ENCODE results near the gene AIRE. TPM values are rescaled to one million over a fixed set of nuclear protein-coding genes. Genes with fewer than 3 reads are reported as not detected.

Gene AIRE
- total RNA-seq, 1 experiment from 2014 or later, result 0.17 TPM

- DNase-seq, result no peak
- Histone ChIP-seq H3K4ac (ENCODE audit: low read depth, low read length) (no peak overlapping the region), H4K20me1 (ENCODE audit: control insufficient read depth, insufficient read depth, insufficient read length) (no peaks in the 10 kb centered on the region), H3K9me3 (ENCODE audit: control insufficient read depth, low read depth, low read length) (no peaks in the 10 kb centered on the region), H3K27ac (ENCODE audit: insufficient read length, low read depth, low read length) (no peak overlapping the region), H3K9ac (ENCODE audit: extremely low read depth, insufficient read length, low read length) (no peak overlapping the region), H3T11ph (ENCODE audit: low read length) (no peak overlapping the region), H3K18ac (ENCODE audit: insufficient read length, low read depth, low read length) (no peak overlapping the region), H3K79me1 (ENCODE audit: insufficient read depth, low read depth, low read length, poor library complexity, severe bottlenecking) (no peaks in the 10 kb centered on the region), H3K79me2 (ENCODE audit: insufficient read depth, low read length) (no peaks in the 10 kb centered on the region), H2BK20ac (ENCODE audit: low read depth, low read length, poor library complexity, severe bottlenecking) (no peak overlapping the region), H4K91ac (ENCODE audit: insufficient read length, low read depth, low read length) (no peak overlapping the region), H3K23me2 (ENCODE audit: insufficient read length, low read depth, low read length, poor library complexity, severe bottlenecking) (peaks cover 2% of the 10 kb centered on the region), H2BK12ac (ENCODE audit: insufficient read length, low read depth, low read length) (no peak overlapping the region), H3K4me2 (ENCODE audit: insufficient read depth, insufficient read length, low read length) (no peak overlapping the region), H2BK15ac (ENCODE audit: low read depth, low read length) (no peak overlapping the region), H3K56ac (ENCODE audit: insufficient read length, low read depth, low read length) (no peak overlapping the region), H2AFZ (ENCODE audit: low read length) (no peak overlapping the region), H3K23ac (ENCODE audit: insufficient read length, low read depth, low read length) (no peak overlapping the region), H2AK5ac (ENCODE audit: insufficient read length, low read length) (no peak overlapping the region), H2BK5ac (ENCODE audit: insufficient read length, low read length) (no peak overlapping the region), H4K8ac (replicated peaks; ENCODE audit: insufficient read length, low read depth, low read length) (no peak overlapping the region), H3K4me1 (ENCODE audit: insufficient read depth, low read length) (no peaks in the 10 kb centered on the region; the same call in 1 of the 2 replicates), H3K27me3 (ENCODE audit: insufficient read depth, low read length) (no peaks in the 10 kb centered on the region), H3K14ac (ENCODE audit: insufficient read depth, low read length) (no peak overlapping the region), H4K5ac (ENCODE audit: insufficient read length, low read depth, low read length) (no peak overlapping the region), H2BK120ac (ENCODE audit: low read depth, low read length, poor library complexity, severe bottlenecking) (no peak overlapping the region)
- H3K9me3 Mint-ChIP-seq, result no peaks in the 10 kb centered on the region
- H3K27me3 Mint-ChIP-seq (ENCODE audit: low read depth), result peaks cover 11% of the 10 kb centered on the region
- H3K4me3 Mint-ChIP-seq, result no peak overlapping the region
- no peaks in the 10 kb centered on the region for H3K36me3 Mint-ChIP-seq (ENCODE audit: insufficient read depth in 1 of 3, low read depth in 3 of 3)
- TF ChIP-seq, protein P1, sequence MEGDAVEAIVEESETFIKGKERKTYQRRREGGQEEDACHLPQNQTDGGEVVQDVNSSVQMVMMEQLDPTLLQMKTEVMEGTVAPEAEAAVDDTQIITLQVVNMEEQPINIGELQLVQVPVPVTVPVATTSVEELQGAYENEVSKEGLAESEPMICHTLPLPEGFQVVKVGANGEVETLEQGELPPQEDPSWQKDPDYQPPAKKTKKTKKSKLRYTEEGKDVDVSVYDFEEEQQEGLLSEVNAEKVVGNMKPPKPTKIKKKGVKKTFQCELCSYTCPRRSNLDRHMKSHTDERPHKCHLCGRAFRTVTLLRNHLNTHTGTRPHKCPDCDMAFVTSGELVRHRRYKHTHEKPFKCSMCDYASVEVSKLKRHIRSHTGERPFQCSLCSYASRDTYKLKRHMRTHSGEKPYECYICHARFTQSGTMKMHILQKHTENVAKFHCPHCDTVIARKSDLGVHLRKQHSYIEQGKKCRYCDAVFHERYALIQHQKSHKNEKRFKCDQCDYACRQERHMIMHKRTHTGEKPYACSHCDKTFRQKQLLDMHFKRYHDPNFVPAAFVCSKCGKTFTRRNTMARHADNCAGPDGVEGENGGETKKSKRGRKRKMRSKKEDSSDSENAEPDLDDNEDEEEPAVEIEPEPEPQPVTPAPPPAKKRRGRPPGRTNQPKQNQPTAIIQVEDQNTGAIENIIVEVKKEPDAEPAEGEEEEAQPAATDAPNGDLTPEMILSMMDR (conservative IDR thresholded peaks at IDR 0.05), result no peak
- no peak overlapping the region for H3K27ac Mint-ChIP-seq
- peaks cover 4 to 10% of the 10 kb centered on the region in 2 experiments for H3K4me1 Mint-ChIP-seq
- WGBS (ENCODE audit: extremely low coverage, insufficient read length, low lambda C conversion rate), result no CpG with 5 or more reads among the region's 10 CpGs
These were observed 10.0 kb downstream of the AIRE start for GRCh38 chr21:44295646-44296045.
